Retinal pigment epithelial cell (primary cell): Measurements from ENCODE around the gene SEPTIN1.

ENCODE experiments used
- DNase-seq: peaks from one replicate; pipeline ENCODE4 v3.0.0-alpha.2; 2010; ENCODE audit warnings: low read depth
- H3K4me3 ChIP-seq: 2 replicates; pipeline ENCODE4 v1.5.1; 2011; ENCODE audit warnings: mild to moderate bottlenecking, low read length, control low read depth, moderate library complexity
- TF ChIP-seq, protein P1 (sequence below): conservative IDR thresholded peaks from 2 replicates; pipeline ENCODE4 v1.5.1; 2011; ENCODE audit warnings: low read depth, low read length, control low read depth, inconsistent platforms

SEPTIN1 gene

DNA sequence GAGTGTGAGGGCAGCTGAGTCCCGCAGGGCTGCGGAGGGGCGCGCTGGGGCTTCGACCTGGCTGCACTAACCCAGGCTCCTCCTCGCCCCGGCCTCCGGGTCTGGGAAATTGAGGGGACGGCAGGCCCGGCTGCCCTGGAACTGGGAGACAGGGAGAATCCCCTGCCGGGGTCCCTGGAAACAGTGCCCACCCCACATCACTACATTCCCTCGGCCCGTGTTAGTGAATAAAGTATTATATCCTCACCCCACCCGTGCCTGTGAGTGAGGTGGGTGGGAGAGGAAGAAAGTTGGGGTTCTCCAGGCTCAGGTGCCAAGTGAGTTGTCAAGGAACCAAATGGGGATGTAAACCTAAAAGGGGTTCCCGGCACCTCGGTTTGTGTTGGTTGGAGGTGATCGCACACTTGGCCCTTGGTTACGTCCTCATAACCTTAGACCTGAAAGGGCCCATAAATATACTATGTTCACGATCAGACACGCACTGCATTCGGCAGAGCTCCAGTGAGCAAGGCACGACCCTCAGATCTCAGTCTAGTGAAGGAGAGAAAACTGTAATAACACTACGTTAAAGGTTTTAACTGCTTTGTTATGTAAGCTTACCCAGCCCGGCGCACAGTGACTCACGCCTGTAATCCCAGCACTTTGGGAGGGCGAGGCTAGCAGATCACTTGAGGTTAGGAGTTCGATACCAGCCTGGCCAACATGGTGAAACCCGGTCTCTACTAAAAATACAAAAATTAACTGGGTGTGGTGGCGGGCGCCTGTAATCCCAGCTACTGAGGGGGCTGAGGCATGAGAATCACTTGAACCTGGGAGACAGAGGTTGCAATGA, 36.2 kb upstream of the SEPTIN1 start:
- TF ChIP-seq, protein P1, sequence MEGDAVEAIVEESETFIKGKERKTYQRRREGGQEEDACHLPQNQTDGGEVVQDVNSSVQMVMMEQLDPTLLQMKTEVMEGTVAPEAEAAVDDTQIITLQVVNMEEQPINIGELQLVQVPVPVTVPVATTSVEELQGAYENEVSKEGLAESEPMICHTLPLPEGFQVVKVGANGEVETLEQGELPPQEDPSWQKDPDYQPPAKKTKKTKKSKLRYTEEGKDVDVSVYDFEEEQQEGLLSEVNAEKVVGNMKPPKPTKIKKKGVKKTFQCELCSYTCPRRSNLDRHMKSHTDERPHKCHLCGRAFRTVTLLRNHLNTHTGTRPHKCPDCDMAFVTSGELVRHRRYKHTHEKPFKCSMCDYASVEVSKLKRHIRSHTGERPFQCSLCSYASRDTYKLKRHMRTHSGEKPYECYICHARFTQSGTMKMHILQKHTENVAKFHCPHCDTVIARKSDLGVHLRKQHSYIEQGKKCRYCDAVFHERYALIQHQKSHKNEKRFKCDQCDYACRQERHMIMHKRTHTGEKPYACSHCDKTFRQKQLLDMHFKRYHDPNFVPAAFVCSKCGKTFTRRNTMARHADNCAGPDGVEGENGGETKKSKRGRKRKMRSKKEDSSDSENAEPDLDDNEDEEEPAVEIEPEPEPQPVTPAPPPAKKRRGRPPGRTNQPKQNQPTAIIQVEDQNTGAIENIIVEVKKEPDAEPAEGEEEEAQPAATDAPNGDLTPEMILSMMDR: peak; percentile 19
- DNase-seq: no peak
- peak overlapping the region; percentile 43 for H3K4me3 ChIP-seq

DNA sequence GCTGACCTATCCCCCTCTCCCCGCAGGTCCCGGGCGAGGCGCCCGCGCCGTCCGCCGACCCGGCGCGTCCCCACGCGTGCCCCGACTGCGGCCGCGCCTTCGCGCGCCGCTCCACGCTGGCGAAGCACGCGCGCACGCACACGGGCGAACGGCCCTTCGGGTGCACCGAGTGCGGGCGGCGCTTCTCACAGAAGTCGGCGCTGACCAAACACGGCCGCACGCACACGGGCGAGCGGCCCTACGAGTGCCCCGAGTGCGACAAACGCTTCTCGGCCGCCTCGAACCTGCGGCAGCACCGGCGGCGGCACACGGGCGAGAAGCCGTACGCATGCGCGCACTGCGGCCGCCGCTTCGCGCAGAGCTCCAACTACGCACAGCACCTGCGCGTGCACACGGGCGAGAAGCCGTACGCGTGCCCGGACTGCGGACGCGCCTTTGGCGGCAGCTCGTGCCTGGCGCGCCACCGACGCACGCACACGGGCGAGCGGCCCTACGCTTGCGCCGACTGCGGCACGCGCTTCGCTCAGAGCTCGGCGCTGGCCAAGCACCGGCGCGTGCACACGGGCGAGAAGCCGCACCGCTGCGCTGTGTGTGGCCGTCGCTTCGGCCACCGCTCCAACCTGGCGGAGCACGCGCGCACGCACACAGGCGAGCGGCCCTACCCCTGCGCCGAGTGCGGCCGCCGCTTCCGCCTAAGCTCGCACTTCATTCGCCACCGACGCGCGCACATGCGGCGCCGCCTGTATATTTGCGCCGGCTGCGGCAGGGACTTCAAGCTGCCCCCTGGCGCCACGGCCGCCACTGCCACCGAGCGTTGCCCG, 35.4 kb upstream of the SEPTIN1 start:
- H3K4me3 ChIP-seq: peak overlapping the region; percentile 43
- peak; percentile 71 for DNase-seq
- TF ChIP-seq, protein P1: no peak

DNA sequence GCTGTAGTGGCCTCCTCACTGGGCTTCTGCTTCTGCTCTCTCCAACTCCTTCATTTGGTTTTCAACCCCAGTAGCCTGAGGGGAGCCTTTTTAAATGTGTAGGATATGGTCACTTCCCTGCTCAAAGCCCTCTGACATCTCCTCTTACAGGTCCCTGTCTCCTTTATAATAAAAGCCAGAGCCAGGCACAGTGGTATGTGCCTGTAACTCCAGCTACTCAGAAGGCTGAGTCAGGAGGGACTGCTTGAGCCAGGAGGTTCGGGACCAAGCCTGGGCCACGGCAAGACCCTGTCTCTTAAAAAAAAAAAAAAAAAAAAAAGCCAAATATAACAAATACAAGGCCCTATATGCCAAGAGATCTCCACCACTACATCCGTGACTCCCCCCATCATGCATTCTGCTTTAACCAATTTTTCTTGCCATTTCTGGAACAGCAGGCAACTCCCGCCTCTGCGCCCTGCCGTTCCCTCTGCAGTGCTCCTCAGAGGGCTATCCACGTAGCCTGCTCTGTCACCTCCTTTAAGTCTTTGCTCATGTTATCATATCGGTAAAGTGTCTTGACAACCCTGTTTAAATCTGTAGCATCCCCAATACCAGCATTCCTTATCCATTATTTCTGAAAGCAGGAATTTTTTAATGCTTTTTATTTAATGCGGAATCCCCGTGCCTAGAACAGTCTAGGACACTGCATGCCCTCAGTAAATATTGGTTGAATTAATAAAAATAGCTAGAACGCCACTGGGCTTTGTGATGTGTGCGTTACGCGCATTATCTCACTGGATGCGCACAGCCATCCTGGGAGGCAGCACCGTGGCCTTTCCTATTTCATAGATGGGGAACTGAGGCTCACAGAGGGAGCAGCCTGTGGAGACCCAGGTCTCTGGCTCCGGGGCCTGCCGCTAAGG, 34.5 kb upstream of the SEPTIN1 start:
- TF ChIP-seq, protein P1: no peak

DNA sequence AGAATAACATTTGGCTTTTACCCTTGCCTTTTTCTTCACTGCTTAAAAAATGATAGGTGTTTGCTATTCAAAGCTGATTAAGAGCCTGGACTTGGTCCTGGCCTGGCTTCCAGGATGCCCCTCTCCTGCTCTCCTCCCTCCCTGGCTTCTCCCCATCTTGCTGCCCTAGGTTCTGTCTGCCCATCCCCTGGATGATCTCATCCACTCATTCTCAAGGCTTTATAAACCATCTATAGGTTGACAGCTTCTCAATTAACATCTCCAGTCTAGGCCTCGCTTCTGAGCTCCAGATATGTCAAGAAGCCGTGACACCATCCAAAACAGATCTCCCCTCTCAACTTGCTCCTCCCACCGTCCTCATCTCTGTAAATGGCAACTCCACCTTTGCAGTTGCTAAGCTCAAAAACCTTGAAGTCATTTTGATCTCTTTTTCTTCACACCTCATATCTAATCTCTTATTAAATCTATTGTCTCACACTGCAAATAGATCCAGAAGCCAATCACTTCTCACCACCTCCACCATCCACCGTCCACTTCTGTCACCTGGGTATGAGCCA, 33.8 kb upstream of the SEPTIN1 start:
- no peak overlapping the region for H3K4me3 ChIP-seq
- DNase-seq: no peak
- TF ChIP-seq, protein P1: no peak

More for the DNA sequence above, 34.5 kb upstream of the SEPTIN1 start:
- DNase-seq: no peak
- peak overlapping the region; percentile 43 for H3K4me3 ChIP-seq

DNA sequence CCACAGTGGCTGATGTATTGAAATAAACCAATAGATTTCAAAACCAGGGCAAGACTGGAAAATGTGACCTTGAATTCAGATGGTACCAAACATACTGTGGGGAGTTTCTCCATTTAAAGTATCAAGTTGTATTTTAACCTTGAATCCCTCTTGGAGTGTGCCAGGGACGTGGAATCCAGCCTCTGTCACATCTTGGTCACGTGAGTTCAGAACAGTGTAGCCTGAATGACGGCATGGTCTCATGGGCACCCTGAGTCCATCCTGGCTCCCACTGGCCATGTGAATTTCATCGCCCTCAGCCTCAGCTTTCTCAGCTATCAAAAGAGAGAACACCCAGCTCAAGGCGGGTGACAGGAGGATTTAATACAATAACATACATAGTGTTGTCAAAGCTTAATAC, 31.8 kb upstream of the SEPTIN1 start:
- DNase-seq: no peak
- TF ChIP-seq, protein P1: no peak
- H3K4me3 ChIP-seq: no peak overlapping the region

DNA sequence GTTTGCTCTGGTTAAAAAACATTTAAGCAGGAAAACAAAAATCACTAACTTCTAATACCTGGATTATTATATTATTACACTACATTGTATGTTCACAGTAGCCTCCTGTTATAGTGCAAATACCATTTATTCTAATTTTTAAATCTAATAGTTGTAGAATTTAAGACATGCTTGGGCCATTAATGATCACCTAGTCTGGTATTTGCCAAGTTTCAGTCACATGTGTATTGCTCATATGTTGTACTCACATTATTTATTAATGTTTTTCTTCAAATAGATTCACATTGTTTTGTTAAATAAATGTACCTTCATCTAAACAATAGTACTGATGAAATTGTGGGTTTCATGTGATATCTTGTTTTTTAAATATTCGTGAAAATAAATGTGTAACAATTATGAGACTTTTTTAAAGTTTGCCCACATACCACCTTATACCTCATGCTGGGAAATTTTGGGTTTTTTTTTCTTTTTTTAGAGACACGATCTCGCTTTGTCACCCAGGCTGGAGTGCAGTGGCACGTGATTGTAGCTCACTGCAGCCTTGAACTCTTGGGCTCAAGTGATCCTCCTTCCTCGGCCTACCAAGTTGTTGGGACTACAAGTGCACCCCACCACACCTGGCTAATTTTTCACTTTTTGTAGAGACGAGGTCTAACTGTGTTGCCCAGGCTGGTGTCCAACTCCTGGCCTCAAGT, 30.9 kb upstream of the SEPTIN1 start:
- no peak for DNase-seq
- H3K4me3 ChIP-seq: no peak overlapping the region
- TF ChIP-seq, protein P1: no peak
